A549 treated with GW870086 at 1 μM for 4 hours (cell line): Measurements from ENCODE around the gene SH3BP1. TPM values are rescaled to one million over a fixed set of nuclear protein-coding genes. Genes with fewer than 3 reads are reported as not detected.

ENCODE experiments used
- total RNA-seq: library from RNA; stranded (reverse); fragments of 200-300 nt; extraction: Qiagen RNA extraction; gene quantifications from 5 replicates; pipeline ENCODE4 v1.2.3, GENCODE V29; 2022; ENCODE audit warnings: low read depth

Gene SH3BP1
- total RNA-seq = 1.3 to 2.8 TPM (median 2.2 TPM) in 5 replicates

GRCh38 chr22:37639070-37639760 is at the start of gene SH3BP1:
Gene SH3BP1 (plus strand): TSS chr22:37639669. CDS start chr22:37639788, 119 bp downstream.

DNA sequence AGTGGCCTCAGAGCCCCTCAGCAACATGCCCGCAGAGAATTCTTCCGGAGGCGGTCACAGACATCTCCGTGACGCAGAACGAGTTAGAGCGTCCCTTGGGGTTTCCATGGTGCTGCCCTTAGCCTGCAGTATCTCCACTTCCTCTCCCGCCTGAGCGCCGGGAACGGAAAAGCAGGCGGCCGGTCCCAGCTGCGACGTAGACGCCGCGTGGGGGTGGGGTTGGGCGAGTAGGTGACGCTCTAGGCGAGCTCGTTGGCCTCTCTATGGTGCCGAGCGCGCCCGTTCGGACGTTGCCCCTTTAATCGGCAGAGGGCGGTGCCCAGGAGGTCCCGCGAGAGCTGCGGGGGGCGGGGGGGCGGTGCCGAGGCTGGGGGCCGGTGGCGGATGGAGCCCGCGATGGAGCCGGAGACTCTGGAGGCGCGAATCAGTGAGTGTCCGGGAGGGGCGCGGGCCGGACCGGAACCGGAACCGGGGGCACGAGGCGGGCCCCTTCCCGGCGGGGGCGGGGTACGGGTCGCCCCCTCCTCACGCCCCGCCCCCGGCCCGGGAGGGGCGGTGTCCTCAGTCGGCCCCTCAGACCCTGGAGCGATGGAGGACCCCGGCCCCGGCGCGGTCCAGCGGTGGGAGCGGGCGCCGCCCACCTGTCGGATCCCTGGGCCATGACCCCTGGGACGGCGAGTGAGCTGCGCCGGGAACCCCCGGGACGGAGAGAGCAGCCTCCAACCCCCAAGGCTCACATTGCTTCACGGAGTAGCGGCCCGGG is 30.8 kb upstream of the SH3BP1 start, which contains the start of gene GGA1:
GGA1 (plus strand) TSS at position 358 of the 763 bp plus-strand sequence; CDS start at position 385, 27 bp downstream.

DNA sequence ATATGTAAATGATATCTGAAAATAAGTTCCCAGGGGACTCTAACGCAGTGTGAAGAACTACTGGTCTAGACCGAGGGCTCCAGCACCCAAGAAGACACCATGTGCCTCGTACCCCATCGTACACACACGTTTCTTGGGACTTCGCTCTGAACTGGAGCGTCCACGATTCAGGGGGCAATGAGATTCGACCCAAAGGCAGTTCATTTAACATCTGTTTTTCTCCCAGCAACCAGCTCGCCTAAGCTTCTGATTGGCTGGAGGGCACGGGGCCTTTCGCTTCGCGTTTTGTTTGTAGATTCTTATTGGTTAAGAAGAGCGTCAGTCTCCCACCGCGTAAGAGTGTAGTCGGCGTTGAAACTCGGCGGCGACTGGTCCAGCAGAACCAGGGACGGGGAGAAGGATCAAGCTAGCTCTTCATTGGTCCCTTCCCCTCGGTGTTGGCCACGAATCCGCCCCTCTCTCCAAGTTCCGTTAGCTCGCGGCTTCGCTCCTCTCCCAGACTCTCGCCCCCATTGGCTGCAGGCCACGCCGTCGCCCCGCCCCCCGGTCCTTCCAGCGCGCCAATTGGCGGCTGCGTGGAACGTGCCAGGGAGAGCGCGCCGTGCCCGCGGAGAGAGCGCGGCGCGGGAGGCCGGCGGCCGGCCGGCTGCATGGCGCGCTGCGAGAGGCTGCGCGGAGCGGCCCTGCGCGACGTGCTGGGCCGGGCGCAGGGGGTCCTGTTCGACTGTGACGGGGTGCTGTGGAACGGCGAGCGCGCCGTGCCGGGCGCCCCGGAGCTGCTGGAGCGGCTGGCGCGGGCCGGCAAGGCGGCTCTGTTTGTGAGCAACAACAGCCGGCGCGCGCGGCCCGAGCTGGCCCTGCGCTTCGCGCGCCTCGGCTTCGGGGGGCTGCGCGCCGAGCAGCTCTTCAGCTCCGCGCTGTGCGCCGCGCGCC is 18.9 kb downstream of the SH3BP1 start, which contains the start of gene PDXP:
PDXP (plus strand) TSS at position 591 of the 933 bp plus-strand sequence; CDS start at position 651, 60 bp downstream.

GRCh38 chr22:37674951-37675929 is 35.8 kb downstream of the SH3BP1 start, which contains the start of gene LGALS1:
Gene LGALS1 (plus strand): TSS chr22:37675636. CDS start chr22:37675703, 67 bp downstream.

GRCh38 chr22:37686002-37686982 is 46.8 kb downstream of the SH3BP1 start, which contains the start of gene NOL12:
Gene NOL12 (plus strand): TSS chr22:37686343. CDS start chr22:37686393, 50 bp downstream.

GRCh38 chr22:37696657-37697537 is 57.4 kb downstream of the SH3BP1 start, which contains the start of gene TRIOBP:
Gene TRIOBP (plus strand): TSS chr22:37697048. CDS start chr22:37701366, 4,318 bp downstream.

Other genes with a start within 250 kb of the SH3BP1 start
- 5.9 to 8.8 TPM (median 7.0 TPM) in 5 replicates for gene ELFN2, start 212.2 kb upstream of the SH3BP1 start, total RNA-seq
- 2.2 to 2.5 TPM (median 2.3 TPM) in 5 replicates for gene MFNG, start 153.3 kb upstream of the SH3BP1 start, total RNA-seq
- 30.4 to 40.6 TPM (median 38.7 TPM) in 5 replicates for gene CARD10, start 120.3 kb upstream of the SH3BP1 start, total RNA-seq
- gene CDC42EP1, start 79.2 kb upstream of the SH3BP1 start, total RNA-seq = 25.8 to 35.9 TPM (median 33.4 TPM) in 5 replicates
- gene LGALS2, start 59.6 kb upstream of the SH3BP1 start, total RNA-seq = 0.25 TPM in 1 of 5 replicates, not detected in the others
- gene GGA1, start 30.8 kb upstream of the SH3BP1 start, total RNA-seq = 18.0 to 24.8 TPM (median 22.4 TPM) in 5 replicates
- gene PDXP, start 19.1 kb downstream of the SH3BP1 start, total RNA-seq = 14.3 to 18.5 TPM (median 17.2 TPM) in 5 replicates
- 1,260 to 1,466 TPM (median 1,297 TPM) in 5 replicates for gene LGALS1, start 36.0 kb downstream of the SH3BP1 start, total RNA-seq
- gene NOL12, start 46.7 kb downstream of the SH3BP1 start, total RNA-seq = 25.7 to 27.6 TPM (median 26.2 TPM) in 5 replicates
- gene TRIOBP, start 57.4 kb downstream of the SH3BP1 start, total RNA-seq = 23.8 to 36.2 TPM (median 34.0 TPM) in 5 replicates
- 2.4 to 4.4 TPM (median 3.1 TPM) in 5 replicates for gene GCAT, start 168.3 kb downstream of the SH3BP1 start, total RNA-seq
- not detected in 5 replicates for gene GALR3, start 183.7 kb downstream of the SH3BP1 start, total RNA-seq
- 16.1 to 23.5 TPM (median 21.5 TPM) in 5 replicates for gene ANKRD54, start 204.7 kb downstream of the SH3BP1 start, total RNA-seq
- 262 to 297 TPM (median 281 TPM) in 5 replicates for gene EIF3L, start 209.8 kb downstream of the SH3BP1 start, total RNA-seq